HG02623 (cell line): Measurements from ENCODE around the gene JSRP1.
"Not testable (repeated sequence)": the region's sequence is repeated elsewhere in the genome, so short reads cannot be mapped to it uniquely, and the experiment has no call there.

Experiments
- ATAC-seq: cut with Tn5 transposase; IDR thresholded peaks from one replicate; pipeline ENCODE4 v1.9.1; 2021; ENCODE audit warnings: moderate library complexity; ENCODE audit not compliant: unreplicated experiment

The JSRP1 gene

DNA sequence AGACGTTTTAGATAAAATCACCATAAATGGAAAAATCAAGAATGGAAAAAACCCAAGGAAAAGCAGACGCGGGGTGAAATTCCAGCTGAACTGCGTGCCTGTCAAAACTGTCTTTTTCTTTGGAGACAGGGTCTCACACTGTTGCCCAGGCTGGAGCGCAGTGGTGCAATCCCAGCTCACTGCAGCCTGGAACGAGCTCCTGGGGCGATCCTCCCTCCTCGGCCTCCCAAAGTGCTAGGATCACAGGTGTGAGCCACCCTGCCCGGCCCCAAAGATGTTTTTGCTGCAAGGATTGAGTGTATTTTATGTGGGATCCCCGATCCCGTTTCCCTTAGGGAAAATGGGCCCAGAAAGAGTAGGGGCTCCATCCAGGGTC, 26.6 kb upstream of the JSRP1 start:
- ATAC-seq: no peak

DNA sequence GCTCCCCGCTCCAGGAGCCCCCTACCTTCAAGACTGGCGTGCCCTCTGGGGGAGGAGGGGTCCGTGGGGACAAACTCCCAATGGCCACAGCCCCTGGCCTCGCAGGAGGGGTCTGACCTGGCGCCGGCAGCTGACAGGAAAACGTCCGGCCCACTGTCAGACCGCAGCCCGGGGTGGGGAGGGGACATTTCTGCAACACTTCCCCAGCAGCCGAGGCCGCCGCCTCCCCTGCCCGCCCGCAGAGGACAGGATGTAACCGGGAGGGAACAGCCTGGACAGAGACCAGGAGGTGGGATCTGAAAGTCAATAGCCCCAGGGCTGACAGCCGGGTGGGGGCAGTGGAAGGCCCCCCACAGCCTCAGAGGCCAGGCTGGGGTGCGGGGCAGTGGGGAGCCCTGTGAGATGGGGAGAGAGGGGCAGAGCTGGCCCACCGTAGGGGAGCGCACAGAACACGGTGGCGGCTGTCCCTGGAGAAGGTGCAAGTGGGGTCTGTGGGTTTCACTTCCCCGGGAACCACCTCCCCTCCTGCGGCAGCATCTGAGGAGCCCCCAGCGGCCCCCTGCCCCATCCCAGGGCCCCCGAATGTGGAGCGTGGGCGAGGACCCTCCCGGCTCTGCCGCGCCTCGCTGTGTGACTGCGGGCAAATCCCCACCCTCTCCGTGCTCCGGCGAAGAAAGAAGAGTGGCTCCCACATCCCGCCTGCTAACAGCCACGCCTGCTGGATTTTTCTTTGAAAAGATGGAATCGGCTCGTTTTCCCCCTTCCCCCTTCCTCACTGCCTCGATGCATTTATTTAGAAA, 26.0 kb upstream of the JSRP1 start, which contains the start of gene PEAK3:
Gene PEAK3, minus strand, starts transcription at position 114 of the 800 bp plus-strand sequence. CDS start 1,244 bp downstream, outside the sequence.
- no peak for ATAC-seq

DNA sequence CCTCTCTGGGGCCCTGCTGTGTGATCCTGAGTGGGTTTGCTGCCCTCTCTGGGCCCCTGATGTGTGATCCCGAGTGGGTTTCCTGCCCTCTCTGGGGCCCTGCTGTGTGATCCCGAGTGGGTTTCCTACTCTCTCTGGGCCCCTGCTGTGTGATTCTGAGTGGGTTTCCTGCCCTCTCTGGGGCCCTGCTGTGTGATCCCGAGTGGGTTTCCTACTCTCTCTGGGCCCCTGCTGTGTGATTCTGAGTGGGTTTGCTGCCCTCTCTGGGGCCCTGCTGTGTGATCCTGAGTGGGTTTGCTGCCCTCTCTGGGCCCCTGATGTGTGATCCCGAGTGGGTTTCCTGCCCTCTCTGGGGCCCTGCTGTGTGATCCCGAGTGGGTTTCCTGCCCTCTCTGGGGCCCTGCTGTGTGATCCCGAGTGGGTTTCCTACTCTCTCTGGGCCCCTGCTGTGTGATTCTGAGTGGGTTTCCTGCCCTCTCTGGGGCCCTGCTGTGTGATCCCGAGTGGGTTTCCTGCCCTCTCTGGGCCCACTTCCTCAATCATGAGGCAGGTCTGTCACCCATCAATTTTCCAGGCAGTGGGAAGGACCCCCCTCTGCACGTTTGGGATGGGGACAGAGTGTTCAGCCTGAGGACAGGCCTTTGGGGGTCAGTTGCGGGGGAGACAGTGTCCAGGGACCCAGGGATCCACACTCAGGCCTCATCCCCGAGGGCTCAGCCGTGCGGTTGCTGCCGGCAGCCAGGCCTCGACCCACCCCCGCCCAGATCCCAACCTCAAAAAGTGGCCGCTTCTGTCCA, 25.2 kb upstream of the JSRP1 start:
- ATAC-seq: not testable (repeated sequence)

DNA sequence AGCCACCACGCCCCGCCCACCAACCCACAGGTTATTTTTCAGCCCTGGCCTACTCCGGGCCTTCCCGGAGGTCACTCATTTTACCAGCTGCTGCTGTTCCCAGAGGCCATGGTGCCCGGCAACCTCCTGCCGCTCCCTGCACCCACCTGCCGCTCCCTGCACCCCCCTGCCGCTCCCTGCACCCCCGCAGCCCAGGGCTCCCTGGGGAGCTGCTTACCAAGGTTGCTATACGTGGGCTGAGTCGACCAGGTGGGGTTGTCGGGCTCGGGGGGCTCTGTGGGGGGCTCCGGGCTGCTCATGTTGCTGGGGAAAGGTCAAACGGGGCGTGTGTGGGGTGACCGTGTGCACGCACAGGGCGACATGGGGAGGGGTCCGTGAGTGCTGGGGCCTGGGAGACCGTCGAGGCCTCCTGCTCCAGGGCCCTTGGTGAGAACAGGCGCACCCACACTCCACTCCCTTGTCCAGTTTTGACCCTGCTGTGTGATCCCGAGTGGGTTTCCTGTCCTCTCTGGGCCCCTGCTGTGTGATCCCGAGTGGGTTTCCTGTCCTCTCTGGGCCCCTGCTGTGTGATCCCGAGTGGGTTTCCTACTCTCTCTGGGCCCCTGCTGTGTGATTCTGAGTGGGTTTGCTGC, 24.5 kb upstream of the JSRP1 start:
- ATAC-seq: no peak

DNA sequence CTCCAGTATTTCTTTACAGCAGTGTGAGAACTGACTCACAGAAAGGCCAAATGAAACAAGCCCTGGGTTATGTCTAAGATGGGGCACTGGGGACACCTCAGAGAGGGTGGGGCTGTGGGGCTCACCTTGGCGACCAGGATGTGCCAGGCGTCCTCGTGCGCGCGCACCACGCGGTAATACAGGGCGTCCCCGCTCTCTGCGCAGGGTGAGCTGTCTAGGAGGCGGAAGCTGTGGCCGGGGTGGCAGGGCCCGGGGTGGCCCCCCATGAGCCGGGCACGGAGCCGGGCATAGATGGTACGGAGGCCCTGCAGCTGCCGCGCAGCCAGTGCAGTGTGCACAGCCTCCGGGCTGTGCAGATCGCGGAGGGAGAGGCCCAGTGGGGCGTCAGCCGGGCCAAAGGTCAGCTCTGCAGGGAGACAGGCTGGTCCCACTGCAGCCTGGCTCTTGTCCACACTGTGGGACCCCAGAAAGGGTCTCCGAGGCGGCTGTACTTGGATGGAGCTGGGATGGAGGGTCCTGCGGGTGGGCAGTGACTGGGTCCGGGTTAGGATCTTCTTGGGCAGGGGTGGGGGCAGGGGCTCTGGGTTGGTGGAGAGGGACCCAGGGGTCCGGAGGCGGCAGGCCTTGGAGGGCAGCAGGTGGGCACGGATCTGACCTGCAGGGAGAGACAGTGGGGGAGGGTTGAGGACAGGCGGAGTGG, 22.4 kb upstream of the JSRP1 start:
- no peak for ATAC-seq

DNA sequence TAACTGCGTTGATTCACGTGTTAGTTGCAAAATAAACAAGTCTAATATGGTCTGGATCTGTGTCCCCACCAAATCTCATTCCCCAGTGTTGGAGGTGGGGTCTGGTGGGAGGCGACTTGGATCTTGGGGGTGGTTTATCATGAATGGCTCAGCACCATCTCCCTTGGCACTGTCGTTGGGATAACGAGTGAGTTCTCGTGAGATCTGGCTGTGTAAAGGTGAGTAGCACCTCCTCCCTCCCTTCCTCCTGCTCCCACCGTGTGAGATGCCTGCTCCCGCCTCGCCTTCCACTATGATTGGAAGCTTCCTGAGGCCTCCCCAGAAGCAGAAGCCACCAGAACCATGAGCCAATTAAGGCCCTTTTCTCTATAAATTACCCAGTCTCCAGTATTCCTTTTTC, 20.9 kb upstream of the JSRP1 start:
- ATAC-seq: no peak

DNA sequence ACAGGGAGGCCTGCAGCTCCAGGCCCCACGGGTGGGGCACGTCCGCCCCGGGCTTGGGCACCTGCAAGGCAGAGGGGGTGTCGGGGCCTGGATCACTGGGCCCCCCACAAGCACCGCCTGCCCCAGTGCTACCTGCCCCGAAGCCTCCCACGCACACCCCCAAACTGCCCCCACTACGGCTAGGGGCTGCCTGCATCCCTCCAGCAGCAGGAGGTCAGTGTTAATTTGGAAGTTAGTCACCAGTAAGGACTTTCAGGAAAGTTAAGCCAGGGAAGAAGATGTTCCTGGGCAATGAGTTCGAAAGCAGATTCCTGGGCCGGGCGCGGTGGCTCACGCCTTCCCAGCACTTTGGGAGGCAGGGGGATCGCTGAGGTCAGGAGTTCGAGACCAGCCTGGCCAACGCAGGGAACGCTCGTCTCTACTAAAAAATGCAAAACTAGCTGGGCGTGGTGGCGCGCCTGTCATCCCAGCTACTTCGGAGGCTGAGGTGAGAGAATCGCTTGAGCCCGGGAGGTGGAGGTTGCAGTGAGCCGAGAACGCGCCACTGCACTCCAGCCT, 20.3 kb upstream of the JSRP1 start:
- ATAC-seq: no peak

DNA sequence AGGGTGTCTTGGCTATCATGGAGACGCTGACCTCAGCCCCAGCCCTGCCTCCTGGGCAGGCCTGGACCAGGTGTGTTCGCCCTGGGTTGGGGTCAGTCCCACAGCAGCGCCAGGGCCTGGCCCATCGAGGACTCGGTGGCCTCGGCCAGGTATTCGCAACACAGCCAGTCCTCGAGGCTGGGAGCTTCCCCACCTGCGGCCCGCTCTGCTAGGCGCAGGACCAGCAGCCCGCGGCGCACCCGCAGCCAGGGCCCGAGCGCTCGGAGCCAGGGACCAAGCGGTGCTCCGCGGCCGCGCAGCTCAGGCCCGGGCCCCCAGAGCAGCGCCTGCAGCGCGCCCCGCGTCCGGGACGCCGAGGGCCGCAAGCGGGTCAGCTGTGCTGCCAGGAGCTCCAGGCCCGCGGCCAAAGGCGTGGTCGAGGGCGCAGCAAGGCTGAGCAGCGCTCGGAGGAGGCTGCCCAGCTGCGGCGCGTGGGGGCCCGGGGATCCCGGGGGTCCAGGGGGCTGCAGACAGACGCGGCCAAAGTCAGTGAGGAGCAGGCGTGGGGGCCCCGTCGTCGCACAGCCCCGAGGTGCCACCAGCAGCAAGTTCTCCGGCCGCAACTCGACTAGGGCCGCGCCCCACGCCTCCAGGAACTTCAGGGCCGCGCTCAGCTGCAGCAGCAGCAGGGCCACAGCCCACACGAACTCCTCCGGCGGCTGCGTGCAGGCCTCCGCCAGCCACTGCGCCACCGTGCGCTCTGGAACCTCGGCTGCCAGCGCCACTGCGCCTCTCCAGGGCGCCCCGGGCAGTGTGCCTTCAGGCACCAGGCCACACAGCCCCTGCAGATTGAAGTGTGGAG, 19.6 kb upstream of the JSRP1 start:
- no peak for ATAC-seq

DNA sequence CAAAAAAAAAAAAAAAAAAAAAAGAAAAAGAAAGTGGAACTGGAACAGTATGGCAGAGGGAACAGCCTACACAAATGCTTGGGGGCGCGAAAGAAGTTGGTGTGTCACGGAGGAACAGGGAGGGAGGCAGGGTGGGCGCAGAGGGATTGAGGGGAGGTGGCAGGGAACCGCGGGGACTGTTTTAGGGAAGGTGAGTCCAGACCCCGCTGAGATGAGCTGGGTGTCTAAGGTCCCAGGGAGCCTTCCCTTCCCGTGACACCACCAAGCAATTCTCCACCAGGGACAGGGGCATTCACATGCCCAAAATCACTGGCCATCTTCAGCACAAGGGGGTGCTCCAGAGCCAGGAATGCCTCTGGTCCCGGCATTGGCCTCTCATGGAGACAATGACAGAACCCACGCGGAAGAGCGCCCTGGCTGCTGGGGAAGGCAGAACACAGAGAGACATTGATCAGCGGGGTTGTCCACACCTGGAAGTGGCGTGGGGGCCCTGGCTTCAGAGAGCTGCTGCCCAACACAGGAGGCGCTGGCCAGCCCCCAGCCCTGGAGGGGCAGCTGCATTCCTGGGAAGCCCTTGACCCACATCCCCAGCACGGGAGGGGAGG, 18.8 kb upstream of the JSRP1 start:
- ATAC-seq: no peak

DNA sequence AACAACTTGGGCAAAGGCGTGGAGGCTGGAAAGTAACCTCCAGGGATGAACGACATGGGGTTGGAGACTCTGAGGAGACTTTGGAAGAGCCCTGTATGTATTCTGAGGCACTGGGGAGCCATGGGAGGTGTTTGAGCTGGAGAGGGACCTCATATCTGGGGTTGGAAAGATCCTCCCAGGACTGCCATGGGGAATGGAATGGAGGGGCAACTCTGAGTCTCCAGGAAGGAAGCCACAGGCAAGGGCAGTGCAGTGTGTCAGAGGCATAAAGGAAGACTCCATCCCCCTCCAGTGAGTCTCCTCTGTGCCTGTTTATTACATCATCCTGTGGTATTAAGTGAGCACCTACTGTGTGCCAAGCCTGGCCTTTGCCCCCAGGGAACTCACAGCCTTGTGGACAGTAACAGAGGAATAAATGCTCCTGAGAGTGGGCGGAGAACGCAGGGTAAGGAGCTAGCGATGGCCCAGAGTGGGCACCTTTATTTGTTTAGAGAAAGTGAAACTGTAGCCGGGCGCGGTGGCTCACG, 18.0 kb upstream of the JSRP1 start:
- no peak for ATAC-seq

DNA sequence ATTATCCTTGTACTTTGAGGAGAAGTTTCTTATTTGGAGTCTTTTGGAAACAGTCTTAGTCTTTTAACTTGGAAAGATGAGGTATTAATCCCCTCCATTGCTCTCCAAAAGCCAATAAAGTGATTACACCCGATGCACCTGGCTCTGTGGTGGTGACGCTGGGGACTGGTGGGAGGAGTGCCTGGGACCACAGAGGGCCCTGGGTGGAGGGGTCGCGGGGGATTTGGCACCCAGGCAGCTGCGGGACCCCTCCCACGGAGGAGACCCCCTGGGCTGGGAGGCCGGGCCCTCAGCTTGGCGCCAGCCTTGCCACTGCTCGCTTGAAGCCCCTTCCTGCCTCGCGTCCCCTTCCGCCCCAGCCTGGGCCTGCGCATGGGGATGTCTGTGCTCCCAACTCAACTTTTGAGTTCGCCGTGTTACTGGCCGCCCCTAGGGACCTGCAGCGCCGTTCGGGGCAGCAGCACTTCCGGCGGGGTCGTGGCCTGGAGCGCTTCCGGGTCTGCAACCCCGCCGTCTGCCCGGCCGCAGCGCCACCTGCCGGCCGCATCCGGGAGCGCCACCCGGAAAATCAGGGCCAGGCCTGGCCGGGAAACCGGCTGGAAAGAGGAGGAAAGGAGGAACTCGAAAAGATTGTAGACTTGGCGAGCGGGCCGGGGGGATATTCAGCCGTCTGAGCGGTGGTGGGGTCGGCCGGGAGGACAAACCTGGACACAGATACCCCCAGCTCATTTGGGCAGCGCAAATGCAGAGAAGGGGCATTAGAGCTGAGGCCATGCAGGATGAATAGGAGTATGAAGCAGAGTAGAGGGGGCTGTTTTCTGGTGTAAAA, 17.4 kb upstream of the JSRP1 start:
- peak; percentile 24 for ATAC-seq

DNA sequence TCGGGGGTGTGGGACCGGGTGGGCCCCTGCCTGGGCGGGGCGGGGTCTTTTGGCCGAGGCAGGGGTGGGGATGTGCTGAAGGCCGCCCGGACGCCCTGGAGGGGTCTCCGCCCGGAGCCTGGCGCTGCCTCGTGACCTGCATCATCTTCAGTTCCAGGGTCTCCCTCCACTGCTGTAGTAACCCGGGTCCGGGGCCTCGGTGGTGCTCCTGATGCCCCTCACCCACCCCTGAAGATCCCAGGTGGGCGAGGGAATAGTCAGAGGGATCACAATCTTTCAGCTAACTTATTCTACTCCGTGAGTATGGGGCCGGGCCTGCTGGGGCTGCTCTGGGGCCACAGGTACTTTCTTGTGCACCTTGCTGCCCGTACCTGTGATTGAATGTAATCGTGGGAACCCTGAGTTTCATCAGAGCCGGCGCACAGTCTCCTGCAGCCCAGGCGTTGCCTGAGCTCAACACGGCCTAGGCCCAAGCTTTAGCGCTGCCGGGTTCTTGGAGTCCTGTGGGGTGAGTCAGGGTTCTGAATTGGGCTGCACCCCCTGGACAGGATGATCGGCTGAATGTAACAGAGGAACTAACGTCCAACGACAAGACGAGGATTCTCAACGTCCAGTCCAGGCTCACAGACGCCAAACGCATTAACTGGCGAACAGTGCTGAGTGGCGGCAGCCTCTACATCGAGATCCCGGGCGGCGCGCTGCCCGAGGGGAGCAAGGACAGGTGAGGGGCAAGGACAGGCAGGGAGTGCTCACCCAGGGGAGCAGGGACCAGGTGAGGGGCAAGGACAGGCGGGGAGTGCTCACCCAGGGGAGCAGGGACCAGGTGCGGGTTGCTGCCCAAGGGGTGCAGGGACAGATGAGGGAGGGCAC, 15.3 kb upstream of the JSRP1 start:
- ATAC-seq: no peak

DNA sequence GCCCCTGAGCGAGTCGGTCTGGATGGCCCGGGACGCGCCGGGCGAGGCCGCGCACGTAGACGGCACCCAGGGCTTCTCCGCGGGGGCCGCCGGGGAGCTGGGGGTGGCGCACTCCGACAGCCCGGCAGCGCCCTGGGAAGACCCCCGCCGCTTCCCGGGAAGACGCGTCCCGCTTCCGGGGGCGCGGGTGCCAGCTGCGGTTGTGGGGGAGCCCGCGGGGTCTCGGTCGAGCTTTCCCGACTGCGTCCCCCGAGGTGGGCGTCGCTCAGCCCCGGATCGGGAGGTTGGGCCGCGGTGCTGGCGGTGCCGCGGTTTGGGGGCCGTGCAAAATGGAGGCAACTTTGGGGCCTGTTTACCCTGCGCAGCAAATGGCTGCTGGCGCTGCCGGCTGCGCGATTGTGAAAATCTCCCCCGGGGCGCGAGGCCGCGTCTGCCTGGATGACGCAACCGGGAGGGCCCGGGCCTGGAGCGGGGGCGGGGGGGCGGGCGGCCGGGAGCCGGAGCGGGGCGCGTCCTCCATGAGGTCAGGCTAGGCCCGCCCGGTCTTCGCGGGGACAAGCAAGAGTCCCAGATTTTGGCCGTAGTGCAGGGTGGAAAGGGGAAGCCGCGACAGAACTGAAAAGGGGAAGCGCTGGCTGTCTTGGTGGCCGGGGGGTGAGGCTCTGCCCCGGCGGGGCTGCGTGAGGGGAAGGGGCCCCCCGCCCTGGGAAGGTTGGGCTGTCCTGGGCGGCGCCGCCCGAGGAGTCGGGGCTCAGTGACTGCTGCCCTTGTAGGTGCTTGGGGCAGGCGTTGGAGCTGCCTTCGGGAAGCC, 14.4 kb upstream of the JSRP1 start:
- ATAC-seq: no peak

DNA sequence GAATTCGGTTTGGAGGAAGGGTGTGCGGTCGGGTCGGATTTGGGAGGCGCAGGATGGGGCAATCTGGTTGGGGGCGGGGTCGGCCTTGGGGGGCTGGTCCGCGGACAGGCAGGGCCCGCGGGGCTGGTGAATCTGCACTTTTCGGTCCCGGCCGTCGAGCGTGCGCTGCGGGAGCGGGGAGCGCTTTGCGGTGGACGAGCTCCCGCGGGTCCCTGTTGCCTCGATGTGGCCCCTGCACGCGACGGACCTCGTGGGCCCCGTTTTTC, 13.9 kb upstream of the JSRP1 start:
- ATAC-seq: no peak

DNA sequence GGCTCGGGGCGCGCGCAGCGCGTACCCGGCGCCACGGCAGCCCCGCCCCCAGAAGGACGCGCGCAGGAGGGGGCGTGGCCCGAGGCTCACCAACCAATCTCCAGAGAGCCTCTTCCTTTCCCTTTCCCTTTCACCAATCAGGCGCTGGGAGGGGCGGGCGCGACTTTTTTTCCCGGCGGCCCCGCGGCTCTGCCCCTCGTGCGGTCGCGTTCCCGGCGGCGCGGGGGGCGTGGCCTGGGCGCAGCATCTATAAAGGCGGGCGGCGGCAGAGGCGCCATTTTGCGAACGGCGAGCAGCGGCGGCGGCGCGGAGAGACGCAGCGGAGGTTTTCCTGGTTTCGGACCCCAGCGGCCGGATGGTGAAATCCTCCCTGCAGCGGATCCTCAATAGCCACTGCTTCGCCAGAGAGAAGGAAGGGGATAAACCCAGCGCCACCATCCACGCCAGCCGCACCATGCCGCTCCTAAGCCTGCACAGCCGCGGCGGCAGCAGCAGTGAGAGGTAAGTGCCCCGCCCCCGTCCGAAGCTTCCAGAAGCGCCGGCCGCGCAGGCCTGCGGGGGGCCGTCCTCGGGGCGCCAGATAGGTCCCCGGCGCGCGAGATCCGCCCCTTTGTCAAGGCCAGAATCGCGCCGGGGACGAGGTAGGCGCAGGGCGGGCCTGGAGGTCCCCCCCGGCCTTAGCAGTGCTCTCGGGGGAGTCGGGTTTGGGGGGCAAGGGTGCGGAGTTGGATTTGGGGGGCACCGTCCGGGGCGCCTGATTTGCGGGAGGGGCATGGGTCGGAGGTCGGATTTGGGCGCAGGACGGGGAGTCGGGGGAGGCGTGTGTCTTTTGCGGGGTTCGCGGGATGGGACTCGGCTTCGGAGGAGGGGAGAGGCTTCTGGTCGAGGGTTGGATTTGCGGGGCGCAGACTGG, 13.3 kb upstream of the JSRP1 start:
- ATAC-seq: peak; percentile 47

DNA sequence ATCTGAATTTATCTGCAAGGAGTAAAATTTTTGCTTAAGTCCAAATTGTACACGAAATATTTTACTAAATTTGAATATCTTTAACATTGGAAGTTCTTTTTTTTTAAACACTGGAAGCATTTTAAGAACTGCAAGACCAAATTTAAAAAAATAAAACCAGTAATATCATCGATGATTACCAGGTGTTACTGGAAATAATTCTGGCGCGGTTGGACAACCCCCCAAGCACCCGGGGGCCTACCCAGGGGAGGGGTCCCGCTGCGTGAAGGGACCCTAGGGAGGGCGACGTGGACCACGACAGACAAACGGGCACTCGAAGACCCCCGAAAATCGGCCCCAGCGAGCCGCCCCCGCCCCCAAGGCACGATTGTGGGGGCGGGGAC, 12.6 kb upstream of the JSRP1 start:
- ATAC-seq: no peak
